ENCODE results near the gene RPL37.

RPL37 gene

GRCh38 chr5:40781843-40782409 lies 53.1 kb downstream of the RPL37 start:
- no peak overlapping the region for H3K4me3 ChIP-seq (ENCODE audit: low read depth, low read length)
- no peak for TF ChIP-seq CTCF (IDR thresholded peaks at IDR 0.05; ENCODE audit: low read depth, low read length)
- DNase-seq (ENCODE audit: low read depth), result no peak

DNA sequence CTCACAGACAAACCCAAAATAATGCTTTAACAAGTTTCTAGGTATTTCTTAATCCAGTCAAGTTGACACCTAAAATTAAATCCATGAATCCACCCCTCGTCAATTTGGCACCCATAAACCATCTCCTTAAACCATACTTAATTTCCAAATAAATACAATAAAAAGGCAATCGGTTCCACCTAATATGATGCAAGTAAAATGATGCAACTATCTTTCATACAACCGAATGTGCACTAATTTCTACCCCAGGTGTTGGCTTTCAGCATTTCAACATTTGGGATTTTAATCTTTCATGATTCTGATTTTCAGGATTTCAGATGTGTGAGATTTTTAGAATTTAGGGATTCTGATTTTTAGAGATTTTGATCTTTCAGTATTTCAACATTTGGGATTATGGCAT lies 54.2 kb downstream of the RPL37 start:
- DNase-seq (ENCODE audit: low read depth), result no peak
- H3K4me3 ChIP-seq (ENCODE audit: low read depth, low read length), result no peak overlapping the region
- TF ChIP-seq CTCF (IDR thresholded peaks at IDR 0.05; ENCODE audit: low read depth, low read length) (no peak), POLR2A (IDR thresholded peaks at IDR 0.05; ENCODE audit: extremely low read depth, insufficient read length) (no peak), MYC (IDR thresholded peaks at IDR 0.05; ENCODE audit: low read depth, low read length) (no peak)
- TF ChIP-seq, protein P1, sequence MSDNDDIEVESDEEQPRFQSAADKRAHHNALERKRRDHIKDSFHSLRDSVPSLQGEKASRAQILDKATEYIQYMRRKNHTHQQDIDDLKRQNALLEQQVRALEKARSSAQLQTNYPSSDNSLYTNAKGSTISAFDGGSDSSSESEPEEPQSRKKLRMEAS (IDR thresholded peaks at IDR 0.05; ENCODE audit: low read depth, low read length), result no peak

DNA sequence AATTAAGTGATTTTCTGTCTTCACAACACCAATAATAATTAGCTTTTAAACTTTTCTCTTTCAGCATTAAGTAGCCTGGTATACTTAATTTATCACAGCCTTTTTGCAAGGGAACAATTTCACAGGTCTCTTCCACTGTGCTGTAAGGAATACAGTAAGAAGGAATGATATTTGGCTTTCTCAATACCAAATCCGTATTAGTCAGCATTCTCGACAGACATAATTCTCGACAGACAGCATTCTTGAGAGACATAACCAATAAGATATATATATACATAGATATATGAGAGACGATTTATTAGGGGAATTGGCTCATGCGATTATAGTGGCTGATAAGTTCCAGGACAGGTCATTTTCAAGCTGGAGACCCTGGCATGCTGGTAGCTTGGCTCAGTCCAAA lies 54.8 kb downstream of the RPL37 start:
- TF ChIP-seq POLR2A (IDR thresholded peaks at IDR 0.05; ENCODE audit: extremely low read depth, insufficient read length) (no peak), CTCF (IDR thresholded peaks at IDR 0.05; ENCODE audit: low read depth, low read length) (no peak), MYC (IDR thresholded peaks at IDR 0.05; ENCODE audit: low read depth, low read length) (no peak)
- TF ChIP-seq, protein P1 (IDR thresholded peaks at IDR 0.05; ENCODE audit: low read depth, low read length), result no peak
- H3K4me3 ChIP-seq (ENCODE audit: low read depth, low read length), result no peak overlapping the region
- DNase-seq (ENCODE audit: low read depth), result no peak

GRCh38 chr5:40779561-40779960 lies 55.5 kb downstream of the RPL37 start:
- no peak overlapping the region for H3K4me3 ChIP-seq (ENCODE audit: low read depth, low read length)
- DNase-seq (ENCODE audit: low read depth), result no peak
- TF ChIP-seq POLR2A (IDR thresholded peaks at IDR 0.05; ENCODE audit: extremely low read depth, insufficient read length) (no peak), CTCF (IDR thresholded peaks at IDR 0.05; ENCODE audit: low read depth, low read length) (no peak), MYC (IDR thresholded peaks at IDR 0.05; ENCODE audit: low read depth, low read length) (no peak)
- TF ChIP-seq, protein P1 (IDR thresholded peaks at IDR 0.05; ENCODE audit: low read depth, low read length), result no peak

GRCh38 chr5:40778133-40778532 lies 56.9 kb downstream of the RPL37 start:
- no peak overlapping the region for H3K4me3 ChIP-seq (ENCODE audit: low read depth, low read length)
- TF ChIP-seq CTCF (IDR thresholded peaks at IDR 0.05; ENCODE audit: low read depth, low read length) (no peak), POLR2A (IDR thresholded peaks at IDR 0.05; ENCODE audit: extremely low read depth, insufficient read length) (no peak), MYC (IDR thresholded peaks at IDR 0.05; ENCODE audit: low read depth, low read length) (no peak)
- TF ChIP-seq, protein P1 (IDR thresholded peaks at IDR 0.05; ENCODE audit: low read depth, low read length), result no peak
- DNase-seq (ENCODE audit: low read depth), result no peak

DNA sequence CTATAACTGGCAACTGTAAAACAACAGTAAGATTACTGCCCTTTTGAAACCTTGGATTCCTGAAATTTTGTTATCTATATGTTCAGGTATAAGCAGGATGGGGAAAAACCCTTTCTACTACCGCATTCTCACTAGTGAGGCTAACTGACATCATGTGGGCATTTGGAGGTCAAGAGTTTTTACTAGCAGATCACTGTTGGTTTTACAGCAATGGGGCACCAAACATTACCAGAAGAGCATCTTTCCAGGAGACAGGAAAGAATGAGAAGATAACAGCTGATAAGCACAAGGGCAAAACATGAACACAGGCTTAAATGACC lies 58.4 kb downstream of the RPL37 start:
- no peak overlapping the region for H3K4me3 ChIP-seq (ENCODE audit: low read depth, low read length)
- no peak for DNase-seq (ENCODE audit: low read depth)
- TF ChIP-seq MYC (IDR thresholded peaks at IDR 0.05; ENCODE audit: low read depth, low read length), result no peak
- no peak for TF ChIP-seq CTCF (IDR thresholded peaks at IDR 0.05; ENCODE audit: low read depth, low read length)
- TF ChIP-seq POLR2A (IDR thresholded peaks at IDR 0.05; ENCODE audit: extremely low read depth, insufficient read length), result no peak
- TF ChIP-seq, protein P1 (IDR thresholded peaks at IDR 0.05; ENCODE audit: low read depth, low read length), result no peak
